Upper lobe of right lung (tissue), 1 donor: ENCODE data around the gene RHOG. TPM values are rescaled to one million over a fixed set of nuclear protein-coding genes. Genes with fewer than 3 reads are reported as not detected.
A peak's percentile ranks its signal among the peaks of the same experiment; 100 is the strongest.

Experiments
- ATAC-seq: fragments of 200-7000 bp; cut with Tn5 transposase; one replicate; pipeline ENCODE4 v1.9.1; 2020; ENCODE audit warnings: mild to moderate bottlenecking, moderate library complexity
- DNase-seq: peaks from one replicate; pipeline ENCODE4 v3.0.0-alpha.2; 2020
- H3K27ac ChIP-seq: fragments of 200-600 bp; one replicate; pipeline ENCODE4 v1.8.0; 2022
- H3K27me3 ChIP-seq: fragments of 200-600 bp; one replicate; pipeline ENCODE4 v1.8.0; 2022; ENCODE audit warnings: mild to moderate bottlenecking
- H3K36me3 ChIP-seq: fragments of 200-600 bp; one replicate; pipeline ENCODE4 v1.8.0; 2022
- H3K4me1 ChIP-seq: fragments of 200-600 bp; one replicate; pipeline ENCODE4 v1.8.0; 2022
- H3K4me3 ChIP-seq: fragments of 200-600 bp; one replicate; pipeline ENCODE4 v1.8.0; 2022; ENCODE audit warnings: mild to moderate bottlenecking
- H3K9me3 ChIP-seq: fragments of 200-600 bp; one replicate; pipeline ENCODE4 v1.8.0; 2022
- CTCF ChIP-seq: fragments of 200-600 bp; IDR thresholded peaks from one replicate; pipeline ENCODE4 v1.8.0; 2022; ENCODE audit warnings: antibody characterized with exemption
- intact Hi-C: fragments of 100-400 bp; cut with DNase I; formaldehyde crosslinking; loops from one replicate; pipeline ENCODE4 v1.11.0; 2022
- total RNA-seq: library from RNA; stranded (reverse); fragmentation: NEBNext Ultra II Directional; extraction: Animal tissue kit (Norgen Biotek cat#: 25700); gene quantifications from one replicate; pipeline ENCODE4 v1.2.1, GENCODE V29; 2021
- donor health status: DM: no; HTN: yes; CAD: no; lungs with severe emphysema.

Gene RHOG
- total RNA-seq, 1 donor from 2014 or later, result 65.6 TPM

- Histone ChIP-seq H3K27ac (no peak overlapping the region), H3K27me3 (no peaks in the 10 kb centered on the region), H3K36me3 (no peaks in the 10 kb centered on the region), H3K4me3 (no peak overlapping the region), H3K4me1 (peaks cover 31% of the 10 kb centered on the region), H3K9me3 (no peaks in the 10 kb centered on the region)
- ATAC-seq, result no peak
- no peak for DNase-seq
- intact Hi-C loops, result no loop called here
- TF ChIP-seq CTCF, result no peak
Observed at GRCh38 chr11:3876613-3877012, 35.9 kb upstream of the RHOG start.

- Histone ChIP-seq H3K36me3 (no peaks in the 10 kb centered on the region), H3K27ac (no peak overlapping the region), H3K27me3 (no peaks in the 10 kb centered on the region), H3K4me3 (no peak overlapping the region), H3K4me1 (peaks cover 8% of the 10 kb centered on the region), H3K9me3 (no peaks in the 10 kb centered on the region)
- DNase-seq (no peak), ATAC-seq (no peak)
- TF ChIP-seq CTCF, result no peak
- intact Hi-C loops, result no loop called here
Observed at GRCh38 chr11:3873712-3874349, 33.1 kb upstream of the RHOG start.

- Histone ChIP-seq H3K9me3 (no peaks in the 10 kb centered on the region), H3K4me1 (peaks cover 39% of the 10 kb centered on the region), H3K36me3 (no peaks in the 10 kb centered on the region), H3K27me3 (no peaks in the 10 kb centered on the region), H3K27ac (peak overlapping the region; percentile 66), H3K4me3 (no peak overlapping the region)
- ATAC-seq, result peak; percentile 54
- no peak for TF ChIP-seq CTCF
- intact Hi-C loops, result no loop called here
- no peak for DNase-seq
Observed at GRCh38 chr11:3867209-3868091, 26.7 kb upstream of the RHOG start.

GRCh38 chr11:3866836-3867208, 26.1 kb upstream of the RHOG start:
- Histone ChIP-seq H3K36me3 (no peaks in the 10 kb centered on the region), H3K4me1 (peaks cover 40% of the 10 kb centered on the region), H3K4me3 (no peak overlapping the region), H3K9me3 (no peaks in the 10 kb centered on the region), H3K27ac (peak overlapping the region; percentile 66), H3K27me3 (no peaks in the 10 kb centered on the region)
- intact Hi-C loops, result no loop called here
- no peak for ATAC-seq
- TF ChIP-seq CTCF, result no peak
- DNase-seq, result no peak

- no peak overlapping the region for H3K4me3 ChIP-seq
- H3K27ac ChIP-seq, result peak overlapping the region; percentile 66
- H3K36me3 ChIP-seq, result no peaks in the 10 kb centered on the region
- DNase-seq (peak; percentile 84), ATAC-seq (peak; percentile 86)
- intact Hi-C loops, result no loop called here
- H3K9me3 ChIP-seq, result no peaks in the 10 kb centered on the region
- peaks cover 44% of the 10 kb centered on the region for H3K4me1 ChIP-seq
- H3K27me3 ChIP-seq, result no peaks in the 10 kb centered on the region
- no peak for TF ChIP-seq CTCF
Observed at GRCh38 chr11:3866206-3866605, 25.4 kb upstream of the RHOG start.
